ENCODE results near the gene ETFDH.

Gene ETFDH

DNA sequence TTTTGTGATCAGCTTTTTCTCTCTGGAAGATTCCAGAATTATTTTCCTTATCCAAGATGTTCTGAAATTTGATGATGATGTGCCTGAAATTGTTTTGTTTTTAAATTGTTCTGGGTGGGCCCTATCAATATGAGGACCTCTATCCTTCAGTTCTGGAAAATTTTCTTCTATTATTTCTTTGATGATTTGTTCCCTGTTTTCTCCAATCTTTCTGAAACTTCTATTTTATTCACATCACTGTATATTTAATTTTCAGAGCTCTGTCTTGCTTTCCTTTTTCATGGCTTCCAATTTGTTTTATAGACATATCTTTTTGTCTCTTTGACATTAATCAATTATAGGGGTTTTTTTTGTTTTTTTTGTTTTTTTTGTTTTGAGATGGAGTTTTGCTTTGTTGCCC is 84.5 kb downstream of the ETFDH start:
- DNase-seq, result no peak

DNA sequence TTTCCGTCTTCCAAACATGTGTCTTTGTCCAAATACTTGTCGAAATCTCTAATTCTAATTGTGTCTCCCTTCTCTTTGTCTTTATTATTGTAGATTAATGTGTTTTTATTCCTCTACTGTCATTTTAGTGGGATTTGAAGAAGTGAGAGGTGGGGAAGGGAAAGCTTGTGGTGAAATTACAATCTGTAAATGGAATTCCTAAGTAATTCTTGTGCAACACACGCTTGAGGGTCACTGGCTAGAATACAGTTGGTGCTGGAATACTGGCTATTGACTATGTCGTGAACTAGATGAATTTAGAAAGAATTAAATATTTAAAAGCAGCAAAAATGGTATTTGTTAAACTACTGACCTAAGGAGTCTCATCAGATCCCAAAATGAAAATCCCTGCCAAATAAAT is 86.0 kb downstream of the ETFDH start:
- no peak for DNase-seq

DNA sequence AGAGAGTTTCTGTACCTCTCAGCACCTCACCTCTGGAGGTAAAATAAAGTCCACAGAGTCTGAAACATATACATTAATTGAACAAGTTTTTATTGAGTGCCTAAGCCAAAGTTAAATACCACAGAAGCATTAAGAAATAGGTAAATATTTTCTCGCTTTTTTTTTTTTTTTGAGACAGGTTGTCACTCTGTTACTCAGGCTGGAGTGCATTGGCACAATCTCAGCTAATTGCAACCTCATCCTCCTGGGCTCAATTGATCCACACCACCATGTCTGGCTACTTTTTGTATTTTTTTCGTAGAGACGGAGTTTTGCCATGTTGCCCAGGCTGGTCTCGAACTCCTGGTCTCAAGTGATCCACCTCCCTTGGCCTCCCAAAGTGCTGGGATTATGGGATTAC is 86.6 kb downstream of the ETFDH start:
- DNase-seq, result no peak

All from RPMI8226 (cell line).